H9 (cell line): ENCODE results near the gene MEGF10. TPM values are rescaled to one million over a fixed set of nuclear protein-coding genes. Genes with fewer than 3 reads are reported as not detected.

Experiments used
- DNase-seq: peaks from one replicate; pipeline ENCODE4 v3.0.0-alpha.2; 2017
- H2AFZ ChIP-seq: one replicate; pipeline ENCODE4 v1.6.1; 2013; ENCODE audit warnings: mild to moderate bottlenecking, low read length, control low read depth, moderate library complexity
- H2AK5ac ChIP-seq: 2 replicates; pipeline ENCODE4 v1.6.1; 2013; ENCODE audit warnings: low read length, control low read depth, mixed read lengths; ENCODE audit not compliant: insufficient read length
- H2BK120ac ChIP-seq: one replicate; pipeline ENCODE4 v1.6.1; 2013; ENCODE audit warnings: low read depth, mild to moderate bottlenecking, low read length, control low read depth, inconsistent platforms; ENCODE audit not compliant: poor library complexity, severe bottlenecking
- H2BK12ac ChIP-seq: 2 replicates; pipeline ENCODE4 v1.6.1; 2013; ENCODE audit warnings: low read length, control low read depth, mixed read lengths, low read depth; ENCODE audit not compliant: insufficient read length
- H2BK15ac ChIP-seq: 2 replicates; pipeline ENCODE4 v1.6.1; 2013; ENCODE audit warnings: low read depth, low read length, control low read depth
- H2BK20ac ChIP-seq: one replicate; pipeline ENCODE4 v1.6.1; 2013; ENCODE audit warnings: low read depth, mild to moderate bottlenecking, low read length, control low read depth, inconsistent platforms; ENCODE audit not compliant: poor library complexity, severe bottlenecking
- H2BK5ac ChIP-seq: 2 replicates; pipeline ENCODE4 v1.6.1; 2013; ENCODE audit warnings: low read length, control low read depth, mixed read lengths; ENCODE audit not compliant: insufficient read length
- H3K14ac ChIP-seq: 2 replicates; pipeline ENCODE4 v1.6.1; 2013; ENCODE audit warnings: low read length, control low read depth; ENCODE audit not compliant: insufficient read depth
- H3K18ac ChIP-seq: 2 replicates; pipeline ENCODE4 v1.6.1; 2013; ENCODE audit warnings: low read depth, mild to moderate bottlenecking, mixed read lengths, low read length, control low read depth; ENCODE audit not compliant: insufficient read length
- H3K23ac ChIP-seq: 2 replicates; pipeline ENCODE4 v1.6.1; 2013; ENCODE audit warnings: low read length, control low read depth, mixed read lengths, low read depth; ENCODE audit not compliant: insufficient read length
- H3K23me2 ChIP-seq: 2 replicates; pipeline ENCODE4 v1.6.1; 2013; ENCODE audit warnings: low read depth, mild to moderate bottlenecking, mixed read lengths, low read length, control low read depth; ENCODE audit not compliant: insufficient read length, poor library complexity, severe bottlenecking
- H3K27ac ChIP-seq: 2 replicates; pipeline ENCODE4 v1.5.1; 2013; ENCODE audit warnings: low read length, control low read depth, mixed read lengths, low read depth; ENCODE audit not compliant: insufficient read length
- H3K27me3 ChIP-seq: 2 replicates; pipeline ENCODE4 v1.6.1; 2013; ENCODE audit warnings: low read length, control low read depth, inconsistent platforms; ENCODE audit not compliant: insufficient read depth
- H3K4ac ChIP-seq: 2 replicates; pipeline ENCODE4 v1.6.1; 2013; ENCODE audit warnings: low read depth, mild to moderate bottlenecking, control low read depth, inconsistent platforms, low read length, moderate library complexity
- H3K4me1 ChIP-seq: 2 replicates; pipeline ENCODE4 v1.6.1; 2013; ENCODE audit warnings: low read length, control low read depth, inconsistent platforms; ENCODE audit not compliant: insufficient read depth
- H3K4me2 ChIP-seq: 2 replicates; pipeline ENCODE4 v1.6.1; 2013; ENCODE audit warnings: low read length, control low read depth, mixed read lengths; ENCODE audit not compliant: insufficient read length, insufficient read depth
- H3K56ac ChIP-seq: 2 replicates; pipeline ENCODE4 v1.6.1; 2013; ENCODE audit warnings: low read depth, mild to moderate bottlenecking, mixed read lengths, low read length, control low read depth; ENCODE audit not compliant: insufficient read length
- H3K79me1 ChIP-seq: 2 replicates; pipeline ENCODE4 v1.6.1; 2013; ENCODE audit warnings: low read depth, mild to moderate bottlenecking, moderate library complexity, low read length, control low read depth, inconsistent platforms; ENCODE audit not compliant: insufficient read depth, poor library complexity, severe bottlenecking
- H3K79me2 ChIP-seq: 2 replicates; pipeline ENCODE4 v1.6.1; 2013; ENCODE audit warnings: low read length, control low read depth, inconsistent platforms; ENCODE audit not compliant: insufficient read depth
- H3K9ac ChIP-seq: 2 replicates; pipeline ENCODE4 v1.6.1; 2013; ENCODE audit warnings: low read length, control low read depth, mixed read lengths; ENCODE audit not compliant: insufficient read length; ENCODE audit errors: extremely low read depth
- H3K9me3 ChIP-seq: one replicate; pipeline ENCODE4 v1.6.1; 2013; ENCODE audit warnings: low read depth, low read length, inconsistent platforms; ENCODE audit not compliant: control insufficient read depth
- H3T11ph ChIP-seq: one replicate; pipeline ENCODE4 v1.6.1; 2013; ENCODE audit warnings: mild to moderate bottlenecking, low read length, control low read depth, inconsistent platforms
- H4K20me1 ChIP-seq: one replicate; pipeline ENCODE4 v1.6.1; 2013; ENCODE audit not compliant: control insufficient read depth, insufficient read length, insufficient read depth
- H4K5ac ChIP-seq: 2 replicates; pipeline ENCODE4 v1.6.1; 2013; ENCODE audit warnings: low read depth, mild to moderate bottlenecking, mixed read lengths, low read length, control low read depth; ENCODE audit not compliant: insufficient read length
- H4K8ac ChIP-seq: replicated peaks from 2 replicates; pipeline ENCODE4 v1.6.1; 2013; ENCODE audit warnings: low read length, control low read depth, mixed read lengths, low read depth; ENCODE audit not compliant: insufficient read length
- H4K91ac ChIP-seq: 2 replicates; pipeline ENCODE4 v1.6.1; 2013; ENCODE audit warnings: low read depth, mild to moderate bottlenecking, moderate library complexity, mixed read lengths, low read length, control low read depth; ENCODE audit not compliant: insufficient read length
- H3K27ac Mint-ChIP-seq, 3 experiments: 2 replicates in 2 of 3; 3 replicates in 1 of 3; pipeline ENCODE4 v1.8.0; 2020 to 2021; ENCODE audit warnings: mixed read lengths in 3 of 3, mild to moderate bottlenecking in 1 of 3, moderate library complexity in 1 of 3
- H3K27me3 Mint-ChIP-seq: 2 replicates; pipeline ENCODE4 v1.8.0; 2021; ENCODE audit warnings: low read depth, mild to moderate bottlenecking, moderate library complexity, mixed read lengths
- H3K36me3 Mint-ChIP-seq, 3 experiments: 2 replicates in 2 of 3; 3 replicates in 1 of 3; pipeline ENCODE4 v1.8.0; 2020 to 2021; ENCODE audit warnings: low read depth in 3 of 3, mixed read lengths in 3 of 3; ENCODE audit not compliant: insufficient read depth in 1 of 3
- H3K4me1 Mint-ChIP-seq, 2 experiments: 2 replicates each; pipeline ENCODE4 v1.8.0; 2020; ENCODE audit warnings: mixed read lengths in 2 of 2
- H3K4me3 Mint-ChIP-seq, 2 experiments: 2 replicates in 1 of 2; 3 replicates in 1 of 2; pipeline ENCODE4 v1.8.0; 2020 to 2021; ENCODE audit warnings: mild to moderate bottlenecking in 2 of 2, mixed read lengths in 2 of 2, moderate library complexity in 1 of 2
- H3K9me3 Mint-ChIP-seq, 2 experiments: 2 replicates in 1 of 2; 3 replicates in 1 of 2; pipeline ENCODE4 v1.8.0; 2020; ENCODE audit warnings: mild to moderate bottlenecking in 2 of 2, mixed read lengths in 2 of 2, moderate library complexity in 1 of 2
- CTCF ChIP-seq: fragments of 200-600 bp; sonication (generic); conservative IDR thresholded peaks from 3 replicates; pipeline ENCODE4 v1.8.0; 2021; ENCODE audit warnings: antibody characterized with exemption, mild to moderate bottlenecking
- WGBS: extraction: QIAGEN DNeasy Blood & Tissue Kit; methylation state at CpG from one replicate; pipeline ENCODE4 v1.1.7; 2013; ENCODE audit warnings: missing lambda C conversion rate, low lambda C conversion rate, mixed read lengths; ENCODE audit not compliant: insufficient read length; ENCODE audit errors: extremely low coverage; 5-methylcytosine and 5-hydroxymethylcytosine counted together
- total RNA-seq: library from RNA; stranded (reverse); gene quantifications from 2 replicates; pipeline ENCODE4 v1.2.1, GENCODE V29; 2021

Gene MEGF10
- total RNA-seq, 1 experiment from 2014 or later = 36.5 TPM

GRCh38 chr5:127411381-127411780, 120.8 kb downstream of the MEGF10 start:
- no peak overlapping the region for H2AK5ac ChIP-seq
- no peak overlapping the region for H3K4me2 ChIP-seq
- no peak overlapping the region for H3K9ac ChIP-seq
- no peaks in the 10 kb centered on the region for H3K9me3 ChIP-seq
- H3K27me3 ChIP-seq = no peaks in the 10 kb centered on the region
- H2BK15ac ChIP-seq = no peak overlapping the region
- H3K27ac ChIP-seq = no peak overlapping the region
- H3K18ac ChIP-seq = no peak overlapping the region
- no peak for DNase-seq
- H3K4me1 ChIP-seq = peaks cover 7% of the 10 kb centered on the region; the same call in 1 of the 2 replicates
- H4K8ac ChIP-seq = no peak overlapping the region
- H2BK5ac ChIP-seq = no peak overlapping the region
- Mint-ChIP-seq H3K4me3 (no peak overlapping the region), H3K27ac (no peak overlapping the region), H3K27me3 (no peaks in the 10 kb centered on the region), H3K36me3 (peaks cover 2 to 16% (median 12%) of the 10 kb centered on the region in 3 experiments; a peak in 5 of 7 replicates), H3K4me1 (peaks cover 5 to 12% of the 10 kb centered on the region in 2 experiments), H3K9me3 (no peaks in the 10 kb centered on the region)
- no peak overlapping the region for H2BK20ac ChIP-seq
- no peak overlapping the region for H3T11ph ChIP-seq
- no peak overlapping the region for H3K14ac ChIP-seq
- no peaks in the 10 kb centered on the region for H3K23me2 ChIP-seq
- no peak overlapping the region for H3K56ac ChIP-seq
- no peak overlapping the region for H4K5ac ChIP-seq
- H3K23ac ChIP-seq = no peak overlapping the region
- H2AFZ ChIP-seq = no peak overlapping the region
- no peak overlapping the region for H4K91ac ChIP-seq
- no peak for TF ChIP-seq CTCF
- no peak overlapping the region for H2BK12ac ChIP-seq
- no peak overlapping the region for H3K4ac ChIP-seq
- H3K79me2 ChIP-seq = no peaks in the 10 kb centered on the region
- H3K79me1 ChIP-seq = no peaks in the 10 kb centered on the region
- no peak overlapping the region for H2BK120ac ChIP-seq
- WGBS = no CpG with 5 or more reads among the region's 5 CpGs
- no peaks in the 10 kb centered on the region for H4K20me1 ChIP-seq
